Measurements from ENCODE around the gene VSTM5. TPM values are rescaled to one million over a fixed set of nuclear protein-coding genes. Genes with fewer than 3 reads are reported as not detected.
"Not testable (repeated sequence)": the region's sequence is repeated elsewhere in the genome, so short reads cannot be mapped to it uniquely, and the experiment has no call there.

The VSTM5 gene
- total RNA-seq (2022) (not detected in 2 replicates), Bru-seq, nascent RNA (percentile 8 among the genes with signal in this experiment), BruChase-seq, experiment 1, labeled RNA remaining after a 6-hour chase (not detected), BruChase-seq, experiment 2, labeled RNA remaining after a 2-hour chase (not detected)
- long read RNA-seq: 0 reads

GRCh38 chr11:93850594-93851018 is at the start of gene VSTM5:
VSTM5 (minus strand) TSS chr11:93850618; CDS start chr11:93850502, 116 bp downstream.
- DNase-seq (ENCODE audit: unreplicated experiment): no peak
- BruUV-seq (replicated peaks): no TSS peak
- no peak within 1 kb of the TSS for H3K4me3 Mint-ChIP-seq (ENCODE audit: unreplicated experiment)
- H3K4me1 Mint-ChIP-seq (ENCODE audit: insufficient read depth, unreplicated experiment): peaks cover 4% of the 10 kb centered on the region
- ChIA-PET POLR2A (interaction anchor here (1.0 kb wide), 1 partner anchor 55 kb away, joined by 3 read pairs; no protein-coding TSS in a partner anchor), CTCF (interaction anchor here (0.7 kb wide), 1 partner anchor 422 kb away, joined by 3 read pairs; no protein-coding TSS in a partner anchor)
- intact Hi-C loops (cut with micrococcal nuclease): no loop called here
- TF ChIP-seq CTCF (IDR thresholded peaks at IDR 0.05; ENCODE audit: unreplicated experiment): no peak
- no peaks in the 10 kb centered on the region for H3K9me3 Mint-ChIP-seq (ENCODE audit: unreplicated experiment)
- no peaks in the 10 kb centered on the region for H3K27me3 Mint-ChIP-seq (ENCODE audit: insufficient read depth, unreplicated experiment)
- no peak within 1 kb of the TSS for H3K27ac Mint-ChIP-seq (ENCODE audit: low read depth, unreplicated experiment)
- no peaks in the 10 kb centered on the region for H3K36me3 Mint-ChIP-seq (ENCODE audit: insufficient read depth, unreplicated experiment)

GRCh38 chr11:93895106-93895862 is 44.9 kb upstream of the VSTM5 start:
- no peaks in the 10 kb centered on the region for H3K36me3 Mint-ChIP-seq (ENCODE audit: insufficient read depth, unreplicated experiment)
- no peak overlapping the region for H3K27ac Mint-ChIP-seq (ENCODE audit: low read depth, unreplicated experiment)
- intact Hi-C loops (cut with micrococcal nuclease): loop anchor here (1.0 to 5.0 kb wide), 5 partner anchors 212 to 663 kb away; no protein-coding TSS in a partner anchor
- H3K4me1 Mint-ChIP-seq (ENCODE audit: insufficient read depth, unreplicated experiment): no peaks in the 10 kb centered on the region
- no peaks in the 10 kb centered on the region for H3K9me3 Mint-ChIP-seq (ENCODE audit: unreplicated experiment)
- H3K4me3 Mint-ChIP-seq (ENCODE audit: unreplicated experiment): no peak overlapping the region
- peak; percentile 73 for DNase-seq (ENCODE audit: unreplicated experiment)
- no TSS peak for BruUV-seq (replicated peaks)
- peaks cover 37% of the 10 kb centered on the region for H3K27me3 Mint-ChIP-seq (ENCODE audit: insufficient read depth, unreplicated experiment)
- ChIA-PET POLR2A (interaction anchor here (0.7 to 1.8 kb wide), 5 partner anchors 9 to 234 kb away, joined by 3 to 7 read pairs (median 3); partner anchors contain the start of gene PANX1), CTCF (interaction anchor here (0.6 to 4.2 kb wide), 90 partner anchors 10 to 1573 kb away, joined by 3 to 56 read pairs (median 4); partner anchors contain the start of gene PANX1)
- peak; percentile 85 for TF ChIP-seq CTCF (IDR thresholded peaks at IDR 0.05; ENCODE audit: unreplicated experiment)

- no peaks in the 10 kb centered on the region for H3K9me3 Mint-ChIP-seq (ENCODE audit: unreplicated experiment)
- H3K4me1 Mint-ChIP-seq (ENCODE audit: insufficient read depth, unreplicated experiment): no peaks in the 10 kb centered on the region
- H3K4me3 Mint-ChIP-seq (ENCODE audit: unreplicated experiment): no peak overlapping the region
- no peak for DNase-seq (ENCODE audit: unreplicated experiment)
- intact Hi-C loops (cut with micrococcal nuclease): no loop called here
- BruUV-seq (replicated peaks): no TSS peak
- H3K36me3 Mint-ChIP-seq (ENCODE audit: insufficient read depth, unreplicated experiment): no peaks in the 10 kb centered on the region
- H3K27me3 Mint-ChIP-seq (ENCODE audit: insufficient read depth, unreplicated experiment): peaks cover 38% of the 10 kb centered on the region
- ChIA-PET CTCF (interaction anchor here (0.8 to 1.0 kb wide), 3 partner anchors 31 to 294 kb away, joined by 3 to 5 read pairs (median 3); no protein-coding TSS in a partner anchor), POLR2A (no interaction called here)
- no peak overlapping the region for H3K27ac Mint-ChIP-seq (ENCODE audit: low read depth, unreplicated experiment)
- no peak for TF ChIP-seq CTCF (IDR thresholded peaks at IDR 0.05; ENCODE audit: unreplicated experiment)
Measured at GRCh38 chr11:93890391-93891051, 40.1 kb upstream of the VSTM5 start.

- Mint-ChIP-seq H3K4me1 (ENCODE audit: insufficient read depth, unreplicated experiment) (no peaks in the 10 kb centered on the region), H3K36me3 (ENCODE audit: insufficient read depth, unreplicated experiment) (no peaks in the 10 kb centered on the region), H3K9me3 (ENCODE audit: unreplicated experiment) (no peaks in the 10 kb centered on the region), H3K27me3 (ENCODE audit: insufficient read depth, unreplicated experiment) (peaks cover 22% of the 10 kb centered on the region), H3K4me3 (ENCODE audit: unreplicated experiment) (no peak overlapping the region), H3K27ac (ENCODE audit: low read depth, unreplicated experiment) (no peak overlapping the region)
- POLR2A ChIA-PET: no interaction called here
- TF ChIP-seq CTCF (IDR thresholded peaks at IDR 0.05; ENCODE audit: unreplicated experiment): no peak
- BruUV-seq (replicated peaks): no TSS peak
- intact Hi-C loops (cut with micrococcal nuclease): no loop called here
- CTCF ChIA-PET: interaction anchor here (7.3 kb wide), 1 partner anchor 8 kb away, joined by 38 read pairs; no protein-coding TSS in a partner anchor
- DNase-seq (ENCODE audit: unreplicated experiment): no peak
Measured at GRCh38 chr11:93887111-93887510, 36.7 kb upstream of the VSTM5 start.

GRCh38 chr11:93879114-93879513 is 28.7 kb upstream of the VSTM5 start:
- intact Hi-C loops (cut with micrococcal nuclease); H3K4me1 Mint-ChIP-seq (ENCODE audit: insufficient read depth, unreplicated experiment); H3K27me3 Mint-ChIP-seq (ENCODE audit: insufficient read depth, unreplicated experiment); H3K36me3 Mint-ChIP-seq (ENCODE audit: insufficient read depth, unreplicated experiment); POLR2A ChIA-PET; H3K27ac Mint-ChIP-seq (ENCODE audit: low read depth, unreplicated experiment); H3K4me3 Mint-ChIP-seq (ENCODE audit: unreplicated experiment); DNase-seq (ENCODE audit: unreplicated experiment); H3K9me3 Mint-ChIP-seq (ENCODE audit: unreplicated experiment); BruUV-seq (replicated peaks): not testable (repeated sequence)
- CTCF ChIA-PET: interaction anchor here (2.2 kb wide), 1 partner anchor 16 kb away, joined by 14 read pairs; no protein-coding TSS in a partner anchor

Measured in MCF 10A (cell line).